CD4-positive, alpha-beta memory T cell (primary cell): Measurements from ENCODE around the gene CEP170B. TPM values are rescaled to one million over a fixed set of nuclear protein-coding genes. Genes with fewer than 3 reads are reported as not detected.

Experiments
- CTCF ChIA-PET: fragments of 350-600 bp; sonication (Branson Sonifier 250); formaldehyde crosslinking; loops from one replicate; lab custom pipeline; 2021; ENCODE audit warnings: inconsistent platforms; ENCODE audit not compliant: partially characterized antibody; lab: Charles Lee
- POLR2A ChIA-PET: fragments of 350-600 bp; sonication (Branson Sonifier 250); formaldehyde crosslinking; loops from one replicate; lab custom pipeline; 2021; ENCODE audit not compliant: partially characterized antibody; lab: Charles Lee
- DNase-seq, 5 donors: peaks; one replicate each; pipeline versions ENCODE4 v3.0.0 to v3.0.0-alpha.2; 2020 to 2022; ENCODE audit warnings: mixed read lengths in 1 of 5
- H3K27ac ChIP-seq: one replicate; pipeline ENCODE4 v1.7.0; 2013; ENCODE audit warnings: low read depth, low read length
- H3K27me3 ChIP-seq: 2 replicates; pipeline ENCODE4 v1.7.0; 2013; ENCODE audit warnings: mild to moderate bottlenecking, low read length, moderate library complexity; ENCODE audit not compliant: insufficient read depth
- H3K36me3 ChIP-seq: 2 replicates; pipeline ENCODE4 v1.7.0; 2013; ENCODE audit warnings: mild to moderate bottlenecking, low read length, moderate library complexity; ENCODE audit not compliant: insufficient read depth
- H3K4me1 ChIP-seq: 2 replicates; pipeline ENCODE4 v1.7.0; 2013; ENCODE audit warnings: mild to moderate bottlenecking, low read length, moderate library complexity; ENCODE audit not compliant: insufficient read depth
- H3K4me3 ChIP-seq, 2 donors: one replicate each; pipeline ENCODE4 v1.7.0; 2013; ENCODE audit warnings: low read length in 2 of 2, mild to moderate bottlenecking in 1 of 2
- H3K9me3 ChIP-seq, 2 donors: one replicate each; pipeline ENCODE4 v1.7.0; 2013; ENCODE audit warnings: low read length in 2 of 2, control low read depth in 1 of 2; ENCODE audit not compliant: control insufficient read depth in 1 of 2
- H3K27ac Mint-ChIP-seq, 7 donors: one replicate each; pipeline ENCODE4 v1.8.0; 2020 to 2021; ENCODE audit warnings: mixed read lengths in 7 of 7, mild to moderate bottlenecking in 6 of 7, inconsistent platforms in 3 of 7, moderate library complexity in 3 of 7
- H3K27me3 Mint-ChIP-seq, 2 donors: one replicate each; pipeline ENCODE4 v1.8.0; 2020 to 2021; ENCODE audit warnings: mixed read lengths in 2 of 2
- H3K36me3 Mint-ChIP-seq, 2 donors: one replicate each; pipeline ENCODE4 v1.8.0; 2020 to 2021; ENCODE audit warnings: mixed read lengths in 2 of 2, inconsistent platforms in 1 of 2, mild to moderate bottlenecking in 1 of 2
- H3K4me1 Mint-ChIP-seq, 4 donors: one replicate each; pipeline ENCODE4 v1.8.0; 2020 to 2021; ENCODE audit warnings: mixed read lengths in 4 of 4, mild to moderate bottlenecking in 1 of 4
- H3K4me3 Mint-ChIP-seq, 8 donors: one replicate each; pipeline ENCODE4 v1.8.0; 2020 to 2021; ENCODE audit warnings: mixed read lengths in 8 of 8, mild to moderate bottlenecking in 7 of 8, moderate library complexity in 6 of 8, inconsistent platforms in 3 of 8
- H3K9me3 Mint-ChIP-seq, 8 donors: one replicate each; pipeline ENCODE4 v1.8.0; 2020 to 2021; ENCODE audit warnings: mixed read lengths in 8 of 8, mild to moderate bottlenecking in 5 of 8, inconsistent platforms in 3 of 8, moderate library complexity in 1 of 8
- intact Hi-C: fragments of 100-400 bp; cut with micrococcal nuclease; formaldehyde crosslinking; loops from one replicate; pipeline ENCODE4 v1.15.1; 2023
- polyA plus RNA-seq, 2 donors: library from polyadenylated mRNA; unstranded; fragments of 300-500 nt; fragmentation: Illumina TruSeq; gene quantifications; one replicate each; pipeline ENCODE4 v1.2.3, GENCODE V29; 2021
- total RNA-seq, 2 experiments: library from RNA; stranded (reverse); gene quantifications; one replicate each; pipeline ENCODE4 v1.2.3, GENCODE V29; 2021

The CEP170B gene
- total and polyA plus RNA-seq, 4 experiments from 2014 or later = 0.16 to 3.8 (median 3.0) TPM; not detected in 1

DNA sequence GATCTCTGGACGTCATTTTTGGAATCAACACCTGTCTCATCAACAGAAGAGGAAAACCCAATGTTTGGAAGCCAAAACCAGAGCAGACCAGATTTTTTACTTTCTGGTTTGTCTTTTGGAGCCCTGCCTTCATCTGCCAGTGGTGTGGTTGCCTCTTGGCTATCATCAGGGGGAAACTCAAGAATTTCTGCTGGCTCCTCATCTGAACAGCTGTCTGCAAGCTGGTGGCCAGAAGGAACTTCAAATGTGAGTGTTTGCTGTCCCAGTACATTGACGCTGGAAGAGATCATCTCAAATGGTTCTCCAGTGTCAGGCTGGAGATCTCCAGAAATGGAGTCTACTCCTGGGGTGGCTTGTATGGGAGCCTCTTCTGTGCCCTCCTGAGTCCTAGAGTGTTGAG lies 73.4 kb downstream of the CEP170B start:
- peaks cover 2 to 9% (median 3%) of the 10 kb centered on the region in 4 donors for H3K4me1 Mint-ChIP-seq
- ChIA-PET CTCF (interaction anchor here (1.0 kb wide), 1 partner anchor 107 kb away, joined by 4 read pairs; no protein-coding TSS in a partner anchor), POLR2A (no interaction called here)
- DNase-seq = no peak
- H3K9me3 Mint-ChIP-seq = no peaks in the 10 kb centered on the region
- no peak overlapping the region for H3K4me3 Mint-ChIP-seq
- H3K4me3 ChIP-seq = no peak overlapping the region
- H3K36me3 ChIP-seq = no peaks in the 10 kb centered on the region
- no peak overlapping the region for H3K27ac ChIP-seq
- H3K36me3 Mint-ChIP-seq = no peaks in the 10 kb centered on the region
- no peak overlapping the region for H3K27ac Mint-ChIP-seq
- no peaks in the 10 kb centered on the region for H3K27me3 ChIP-seq
- no peaks in the 10 kb centered on the region for H3K4me1 ChIP-seq
- no peaks in the 10 kb centered on the region for H3K9me3 ChIP-seq
- intact Hi-C loops = no loop called here
- H3K27me3 Mint-ChIP-seq = peaks cover 10 to 11% of the 10 kb centered on the region in 2 donors

DNA sequence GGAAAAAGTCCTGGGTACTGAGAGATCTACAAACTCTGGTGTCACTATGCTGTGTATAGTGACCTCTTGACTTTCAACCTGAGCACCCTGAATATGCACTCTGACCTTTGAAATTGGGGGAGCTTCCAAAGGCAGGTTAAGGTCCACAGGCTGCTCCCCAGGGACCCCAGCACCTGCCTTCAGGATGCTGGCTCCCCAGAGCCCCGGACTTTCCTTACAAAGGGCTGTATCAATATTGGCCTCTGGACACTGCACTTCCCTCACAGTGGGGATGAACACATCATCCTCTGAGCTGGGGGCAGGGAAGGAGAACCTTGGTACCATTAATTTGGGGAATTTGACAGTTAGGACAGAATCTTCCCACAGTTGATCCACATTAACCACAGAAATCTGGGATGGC lies 73.9 kb downstream of the CEP170B start:
- ChIA-PET CTCF (no interaction called here), POLR2A (no interaction called here)
- DNase-seq = no peak
- peaks cover 10 to 11% of the 10 kb centered on the region in 2 donors for H3K27me3 Mint-ChIP-seq
- intact Hi-C loops = no loop called here
- Histone ChIP-seq H3K36me3 (no peaks in the 10 kb centered on the region), H3K27ac (no peak overlapping the region), H3K4me3 (no peak overlapping the region), H3K9me3 (no peaks in the 10 kb centered on the region), H3K4me1 (no peaks in the 10 kb centered on the region), H3K27me3 (no peaks in the 10 kb centered on the region)
- peaks cover 2 to 9% (median 3%) of the 10 kb centered on the region in 4 donors for H3K4me1 Mint-ChIP-seq
- no peak overlapping the region for H3K4me3 Mint-ChIP-seq
- no peaks in the 10 kb centered on the region for H3K36me3 Mint-ChIP-seq
- H3K27ac Mint-ChIP-seq = no peak overlapping the region
- H3K9me3 Mint-ChIP-seq = no peaks in the 10 kb centered on the region

DNA sequence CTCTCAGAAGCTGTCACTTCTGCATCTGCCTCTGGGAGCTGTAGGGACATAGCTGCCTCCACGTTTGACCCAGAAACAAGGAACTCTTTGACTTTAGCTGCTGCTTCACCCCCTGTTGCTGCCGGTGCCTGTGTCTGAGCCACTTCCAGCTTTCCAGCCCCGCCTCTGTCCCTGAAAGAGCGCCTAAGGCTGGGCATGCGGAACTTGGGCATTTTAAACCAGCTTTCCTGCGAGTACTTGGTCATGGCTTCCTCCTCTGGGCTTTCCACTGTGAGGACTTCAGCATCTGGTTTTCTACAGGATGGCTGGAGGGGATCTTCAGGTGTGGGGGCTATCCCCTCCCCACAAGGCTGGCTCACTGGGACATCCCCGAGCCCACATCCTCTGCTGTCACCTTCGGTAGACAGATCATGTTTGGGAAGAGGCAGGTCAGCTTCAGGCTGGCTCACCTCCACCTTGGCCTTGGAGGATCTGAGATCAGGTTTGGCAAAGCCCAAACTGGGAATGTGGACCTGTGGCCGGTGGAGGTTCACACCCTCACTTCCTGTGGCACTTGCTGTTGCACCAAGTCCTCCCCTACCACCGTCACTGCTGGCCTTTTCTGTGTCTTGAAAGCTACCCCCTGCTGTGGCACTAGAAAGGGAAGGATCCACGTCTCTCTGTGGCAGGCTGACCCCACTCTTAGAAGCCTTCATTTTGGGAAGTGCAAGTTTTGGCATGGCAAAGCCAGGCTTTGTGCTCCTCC lies 74.8 kb downstream of the CEP170B start:
- intact Hi-C loops = no loop called here
- no peak overlapping the region for H3K27ac Mint-ChIP-seq
- Histone ChIP-seq H3K4me1 (no peaks in the 10 kb centered on the region), H3K27me3 (no peaks in the 10 kb centered on the region), H3K9me3 (no peaks in the 10 kb centered on the region), H3K4me3 (no peak overlapping the region), H3K36me3 (no peaks in the 10 kb centered on the region), H3K27ac (no peak overlapping the region)
- no peak overlapping the region for H3K4me3 Mint-ChIP-seq
- ChIA-PET CTCF (no interaction called here), POLR2A (no interaction called here)
- peaks cover 6 to 8% of the 10 kb centered on the region in 2 donors for H3K27me3 Mint-ChIP-seq
- no peaks in the 10 kb centered on the region for H3K9me3 Mint-ChIP-seq
- H3K36me3 Mint-ChIP-seq = no peaks in the 10 kb centered on the region
- H3K4me1 Mint-ChIP-seq = peaks cover 0 to 3% (median under 1%) of the 10 kb centered on the region in 4 donors
- no peak for DNase-seq

DNA sequence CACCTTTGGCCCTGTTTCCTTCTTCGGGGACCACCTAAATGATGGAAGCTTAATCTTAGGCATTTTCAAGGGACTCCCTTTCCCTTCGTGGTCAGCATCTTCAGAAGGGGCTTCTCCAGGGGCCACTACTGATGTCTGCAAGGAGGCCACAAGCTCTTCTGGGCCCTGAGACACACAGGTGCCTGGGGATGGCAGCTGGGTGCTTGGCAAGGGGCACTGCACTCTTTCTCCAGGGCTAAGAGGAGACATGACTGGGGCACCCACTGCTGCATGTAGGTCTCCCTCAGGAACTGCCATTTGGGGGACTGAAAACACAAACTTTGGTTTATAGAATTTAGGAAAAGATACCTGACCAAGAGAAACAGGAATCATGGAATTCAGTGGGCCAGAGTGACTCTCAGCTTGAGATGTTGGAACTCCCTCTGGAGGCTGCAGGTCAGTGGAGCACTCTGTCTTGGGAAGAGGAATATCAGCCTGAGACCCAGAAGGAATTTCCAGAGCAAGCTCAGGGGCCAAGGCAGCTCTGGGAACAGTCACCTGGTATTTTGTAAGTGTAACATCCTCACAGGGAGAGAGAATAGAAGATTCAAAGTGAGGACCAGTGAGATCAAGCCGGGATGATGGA lies 75.6 kb downstream of the CEP170B start:
- ChIA-PET POLR2A (no interaction called here), CTCF (no interaction called here)
- H3K4me3 Mint-ChIP-seq = no peak overlapping the region

DNA sequence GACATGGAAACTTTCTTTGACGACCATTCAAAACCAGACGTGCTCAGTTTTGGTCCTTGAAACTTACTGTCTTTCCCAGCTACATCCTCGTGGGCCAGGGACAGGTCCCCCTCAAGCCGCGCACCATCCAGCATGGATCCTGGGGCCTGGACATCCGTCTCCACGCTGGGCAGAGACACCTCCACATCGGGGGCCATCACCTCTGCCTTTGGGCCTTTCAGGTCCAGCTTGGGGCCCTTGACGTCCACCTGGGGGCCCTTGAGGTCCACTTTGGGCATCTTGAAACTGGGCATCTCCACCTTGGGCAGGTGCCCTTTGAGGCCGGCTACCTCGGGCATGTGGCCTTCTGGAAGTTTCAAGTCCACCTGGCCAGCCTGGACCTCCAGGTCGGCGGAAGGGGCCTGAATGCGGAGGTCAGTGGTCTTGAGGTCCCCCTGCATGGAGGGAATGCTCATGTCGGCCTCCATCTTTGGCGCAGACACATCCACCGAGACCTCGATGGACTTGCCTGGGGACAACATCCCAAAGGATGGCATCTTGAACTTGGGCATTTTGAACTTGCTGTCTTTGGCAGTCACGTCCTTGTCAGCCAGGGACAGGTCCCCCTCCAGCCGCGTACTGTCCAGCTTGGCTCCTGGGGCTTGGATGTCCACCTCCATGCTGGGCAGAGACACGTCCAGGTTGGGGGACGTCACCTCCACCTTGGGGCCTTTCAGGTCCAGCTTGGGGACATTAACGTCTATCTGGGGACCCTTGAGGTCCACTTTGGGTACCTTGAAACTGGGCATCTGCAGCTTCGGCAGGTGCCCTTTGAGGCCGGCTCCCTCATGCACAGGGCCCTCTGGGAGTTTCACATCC lies 76.7 kb downstream of the CEP170B start:
- Mint-ChIP-seq H3K4me3 (no peak overlapping the region), H3K36me3 (no peaks in the 10 kb centered on the region), H3K4me1 (no peaks in the 10 kb centered on the region), H3K27ac (no peak overlapping the region), H3K9me3 (no peaks in the 10 kb centered on the region), H3K27me3 (peaks cover 4 to 6% of the 10 kb centered on the region in 2 donors)
- no peak for DNase-seq
- ChIA-PET CTCF (no interaction called here), POLR2A (no interaction called here)
- intact Hi-C loops = no loop called here
- Histone ChIP-seq H3K27ac (no peak overlapping the region), H3K9me3 (no peaks in the 10 kb centered on the region), H3K4me3 (no peak overlapping the region), H3K27me3 (no peaks in the 10 kb centered on the region), H3K4me1 (no peaks in the 10 kb centered on the region), H3K36me3 (no peaks in the 10 kb centered on the region)

More for the DNA sequence above, 75.6 kb downstream of the CEP170B start:
- no peak overlapping the region for H3K27ac ChIP-seq
- H3K4me1 ChIP-seq = no peaks in the 10 kb centered on the region
- no peaks in the 10 kb centered on the region for H3K36me3 ChIP-seq
- DNase-seq = no peak
- no peak overlapping the region for H3K4me3 ChIP-seq
- Mint-ChIP-seq H3K9me3 (no peaks in the 10 kb centered on the region), H3K36me3 (no peaks in the 10 kb centered on the region), H3K27ac (no peak overlapping the region), H3K27me3 (peaks cover 6% of the 10 kb centered on the region in 2 donors), H3K4me1 (no peaks in the 10 kb centered on the region)
- intact Hi-C loops = no loop called here
- H3K9me3 ChIP-seq = no peaks in the 10 kb centered on the region
- no peaks in the 10 kb centered on the region for H3K27me3 ChIP-seq

DNA sequence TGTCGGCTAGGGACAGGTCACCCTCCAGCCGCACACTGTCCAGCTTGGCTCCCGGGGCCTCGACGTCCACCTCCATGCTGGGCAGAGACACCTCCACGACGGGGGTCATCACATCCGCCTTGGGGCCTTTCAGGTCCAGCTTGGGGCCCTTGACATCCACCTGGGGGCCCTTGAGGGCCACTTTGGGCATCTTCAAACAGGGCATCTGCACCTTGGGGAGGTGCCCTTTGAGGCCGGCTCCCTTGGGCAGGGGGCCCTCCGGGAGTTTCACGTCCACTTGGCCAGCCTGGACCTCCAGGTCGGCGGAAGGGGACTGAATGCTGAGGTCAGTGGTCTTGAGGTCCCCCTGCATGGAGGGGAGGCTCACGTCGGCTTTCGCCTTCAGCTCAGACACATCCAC lies 77.5 kb downstream of the CEP170B start:
- no peak for DNase-seq
- Mint-ChIP-seq H3K27me3 (peaks cover 3 to 4% of the 10 kb centered on the region in 2 donors), H3K27ac (no peak overlapping the region), H3K36me3 (no peaks in the 10 kb centered on the region), H3K4me3 (no peak overlapping the region), H3K4me1 (no peaks in the 10 kb centered on the region), H3K9me3 (no peaks in the 10 kb centered on the region)
- no peak overlapping the region for H3K27ac ChIP-seq
- CTCF ChIA-PET = no interaction called here
- no peak overlapping the region for H3K4me3 ChIP-seq
- H3K36me3 ChIP-seq = no peaks in the 10 kb centered on the region
- H3K27me3 ChIP-seq = no peaks in the 10 kb centered on the region
- no peaks in the 10 kb centered on the region for H3K4me1 ChIP-seq
- intact Hi-C loops = no loop called here
- H3K9me3 ChIP-seq = no peaks in the 10 kb centered on the region
- POLR2A ChIA-PET = no interaction called here
